Lung microvascular endothelial cell (primary cell): ENCODE data around the gene ST6GALNAC3. TPM values are rescaled to one million over a fixed set of nuclear protein-coding genes. Genes with fewer than 3 reads are reported as not detected.
"Not testable (repeated sequence)": the region's sequence is repeated elsewhere in the genome, so short reads cannot be mapped to it uniquely, and the experiment has no call there.

Experiments
- DNase-seq, 2 donors: peaks; one replicate each; pipeline versions ENCODE4 v3.0.0 to v3.0.0-alpha.2; 2010; ENCODE audit warnings: low read depth in 2 of 2
- total RNA-seq: library from RNA; depleted of rRNA; stranded (reverse); fragments of >200 nt; gene quantifications from 2 replicates; pipeline ENCODE4 v1.2.1, GENCODE V29; 2014

Gene ST6GALNAC3
- total RNA-seq, 1 donor from 2014 or later = 41.5 TPM

GRCh38 chr1:76336931-76337371, 262.4 kb downstream of the ST6GALNAC3 start:
- peak in 1 of 2 donors; percentile 9 for DNase-seq

- no peak for DNase-seq
Observed at GRCh38 chr1:76337542-76338219, 263.1 kb downstream of the ST6GALNAC3 start.

DNA sequence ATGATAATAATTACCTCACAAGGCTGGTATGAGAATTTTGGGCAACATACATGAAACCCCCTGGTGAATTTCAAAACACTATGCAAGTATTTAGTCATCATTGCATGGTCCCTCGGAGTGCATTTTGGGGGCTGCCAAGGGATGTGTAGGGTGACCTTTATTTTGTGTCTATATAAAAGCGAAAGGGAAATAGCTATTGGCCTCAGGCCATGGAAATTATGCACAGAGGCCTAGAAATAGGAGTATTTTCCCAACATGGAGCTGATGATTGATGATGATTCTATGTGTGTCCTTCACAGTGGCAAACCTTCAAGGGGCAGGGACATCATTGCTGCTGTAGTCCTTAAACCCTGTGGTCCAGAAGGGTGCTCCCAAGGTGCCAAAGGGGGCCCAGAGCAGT, 265.5 kb downstream of the ST6GALNAC3 start:
- peak in 1 of 2 donors; percentile 56 for DNase-seq

DNA sequence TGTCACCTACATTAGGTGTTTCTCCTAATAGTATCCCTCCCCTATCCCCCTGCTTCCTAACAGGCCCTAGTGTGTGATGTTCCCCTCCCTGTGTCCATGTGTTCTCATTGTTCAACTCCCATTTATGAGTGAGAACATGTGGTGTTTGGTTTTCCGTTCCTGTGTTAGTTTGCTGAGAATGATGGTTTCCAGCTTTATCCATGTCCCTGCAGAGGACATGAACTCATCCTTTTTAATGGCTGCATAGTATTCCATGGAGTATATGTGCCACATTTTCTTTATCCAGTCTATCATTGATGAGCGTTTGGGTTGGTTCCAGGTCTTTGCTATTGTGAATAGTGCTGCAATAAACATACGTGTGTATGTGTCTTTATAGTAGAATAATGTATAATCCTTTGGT, 267.3 kb downstream of the ST6GALNAC3 start:
- DNase-seq = not testable (repeated sequence)

GRCh38 chr1:76343356-76343755, 268.8 kb downstream of the ST6GALNAC3 start:
- peak in 1 of 2 donors; percentile 17 for DNase-seq

DNA sequence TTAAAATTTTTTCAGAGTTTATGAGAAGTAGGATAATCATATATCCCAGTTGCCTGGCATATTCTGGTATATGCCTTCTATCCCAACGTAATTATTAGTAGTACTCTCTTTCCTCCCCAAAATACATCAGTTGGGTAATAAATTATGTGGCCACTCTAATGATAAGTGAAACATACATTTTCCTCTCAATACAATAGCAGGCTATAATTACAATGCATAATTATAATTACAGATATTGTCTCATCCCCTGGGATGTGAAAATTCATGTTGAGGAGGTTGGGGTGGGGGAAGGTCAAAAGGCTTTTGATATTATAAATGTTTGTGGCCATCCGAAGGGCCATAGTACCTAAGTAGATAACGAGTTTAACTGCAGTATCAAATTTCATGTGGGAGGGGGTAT, 277.1 kb downstream of the ST6GALNAC3 start:
- no peak for DNase-seq

GRCh38 chr1:76352741-76353435, 278.3 kb downstream of the ST6GALNAC3 start:
- no peak for DNase-seq

- DNase-seq = no peak
Observed at GRCh38 chr1:76354236-76354635, 279.7 kb downstream of the ST6GALNAC3 start.

DNA sequence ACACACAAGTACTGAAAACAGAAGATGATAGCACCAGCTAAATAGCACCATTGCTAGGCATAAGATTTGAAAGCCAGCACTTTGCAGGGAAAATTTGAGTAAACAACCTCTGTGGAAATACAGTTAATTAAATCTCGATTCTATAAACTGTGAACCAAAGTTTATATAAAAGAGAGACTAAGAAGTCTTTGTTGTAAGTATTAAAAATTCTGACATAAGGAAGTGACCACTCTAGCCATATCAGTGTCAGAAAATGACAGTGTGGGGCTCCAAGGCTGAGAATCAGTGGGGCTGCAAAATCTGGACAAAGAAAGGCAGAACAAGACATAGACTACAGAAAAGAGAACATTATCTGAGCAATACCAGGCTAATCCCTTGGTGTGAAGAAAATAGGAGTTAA, 292.2 kb downstream of the ST6GALNAC3 start:
- DNase-seq = no peak

DNA sequence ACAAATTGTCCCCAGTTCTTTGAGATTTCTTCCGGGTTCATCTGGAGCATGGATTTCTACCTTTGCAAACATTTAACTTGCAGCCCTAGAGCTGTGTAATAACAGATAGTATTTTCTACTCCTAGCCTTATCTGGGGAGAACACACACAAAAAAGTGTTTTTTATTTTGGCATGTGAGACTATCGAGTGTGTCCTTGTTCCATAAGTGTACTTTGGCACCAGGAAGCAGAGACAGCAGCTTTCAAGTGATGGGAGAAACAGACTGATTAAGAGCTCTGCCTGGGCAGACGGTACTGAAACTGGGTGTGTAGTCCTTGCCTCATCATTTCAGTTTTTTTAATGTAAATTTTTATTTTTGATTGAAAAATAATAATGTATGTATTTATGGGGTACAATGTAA, 297.4 kb downstream of the ST6GALNAC3 start:
- no peak for DNase-seq

GRCh38 chr1:76374086-76374485, 299.5 kb downstream of the ST6GALNAC3 start:
- no peak for DNase-seq

DNA sequence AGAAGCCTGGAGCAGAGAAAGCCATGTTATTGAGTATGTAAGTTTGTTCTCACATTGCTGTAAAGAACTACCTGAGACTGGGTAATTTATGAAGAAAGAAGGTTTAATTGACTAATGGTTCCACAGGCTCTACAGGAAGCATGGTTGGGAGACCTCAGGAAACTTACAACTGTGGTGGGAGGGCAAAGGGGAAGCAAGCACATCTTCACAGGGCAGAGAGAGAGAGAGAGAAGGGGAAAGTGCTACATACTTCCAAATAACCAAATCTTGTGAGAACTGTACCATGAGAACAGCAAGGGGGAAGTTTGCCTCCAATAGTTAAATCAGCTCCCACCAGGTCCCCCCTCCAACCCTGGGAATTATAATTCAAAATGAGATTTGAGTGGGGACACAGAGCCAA, 302.7 kb downstream of the ST6GALNAC3 start:
- DNase-seq = no peak

DNA sequence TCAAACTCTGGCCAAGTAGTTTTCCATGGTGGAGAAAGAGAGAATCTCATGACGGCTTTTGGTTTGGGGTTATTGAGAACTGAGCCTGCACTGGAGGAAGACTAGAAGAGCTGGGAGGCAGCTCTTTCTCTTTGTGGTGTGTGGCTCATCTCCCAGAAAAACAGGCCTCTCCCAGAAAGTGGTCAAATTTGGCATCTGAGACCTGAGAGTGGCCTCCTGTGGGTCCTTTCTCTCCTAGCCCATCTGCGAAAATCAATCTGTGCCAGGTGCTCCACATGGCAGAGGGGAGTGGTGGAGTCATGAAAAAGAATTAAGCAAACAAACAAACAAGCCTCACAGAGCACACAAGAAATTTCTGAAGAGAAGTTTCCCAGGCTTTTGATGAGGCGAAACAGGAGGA, 305.0 kb downstream of the ST6GALNAC3 start:
- DNase-seq = no peak

- DNase-seq = no peak
Observed at GRCh38 chr1:76381450-76382097, 307.0 kb downstream of the ST6GALNAC3 start.

DNA sequence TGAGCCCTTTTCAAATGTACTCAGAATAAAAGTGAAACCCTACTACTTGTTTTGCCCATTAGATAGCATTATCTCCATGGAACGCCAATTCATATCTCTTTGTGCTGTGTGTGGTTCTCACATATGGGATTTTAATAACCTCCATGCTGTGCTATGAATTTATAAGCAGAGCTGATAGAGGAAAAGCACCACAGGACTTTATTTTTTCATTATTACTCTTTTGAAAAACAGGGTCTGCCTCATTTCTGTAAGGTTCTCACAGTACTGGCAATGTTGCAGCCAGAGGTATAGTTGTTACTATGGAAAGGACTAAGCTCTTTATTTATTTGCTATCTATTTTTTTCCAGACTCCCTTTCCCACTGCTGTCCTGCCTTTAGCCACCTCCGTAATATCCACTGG, 313.7 kb downstream of the ST6GALNAC3 start:
- no peak for DNase-seq

GRCh38 chr1:76390456-76390855, 315.9 kb downstream of the ST6GALNAC3 start:
- DNase-seq = no peak

GRCh38 chr1:76395059-76395458, 320.5 kb downstream of the ST6GALNAC3 start:
- DNase-seq = no peak

DNA sequence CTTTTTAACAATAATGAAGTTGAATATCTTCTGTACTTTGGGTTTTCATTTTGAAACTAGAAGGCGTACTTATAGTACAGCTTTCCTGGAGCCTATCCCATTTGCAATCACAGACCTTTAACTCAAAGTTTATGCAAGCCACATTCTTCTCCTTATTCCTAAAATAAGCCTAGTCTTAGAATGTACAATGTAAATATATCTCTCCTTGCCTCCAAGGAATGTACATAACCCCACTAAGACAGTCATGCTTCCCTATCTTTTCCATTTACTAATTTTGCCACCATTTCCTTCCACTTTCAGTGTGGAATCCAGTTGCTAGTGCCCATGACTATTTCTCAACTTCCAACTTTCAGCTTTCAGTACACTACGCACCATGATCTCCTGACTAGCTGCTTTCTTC, 327.6 kb downstream of the ST6GALNAC3 start:
- DNase-seq = no peak

DNA sequence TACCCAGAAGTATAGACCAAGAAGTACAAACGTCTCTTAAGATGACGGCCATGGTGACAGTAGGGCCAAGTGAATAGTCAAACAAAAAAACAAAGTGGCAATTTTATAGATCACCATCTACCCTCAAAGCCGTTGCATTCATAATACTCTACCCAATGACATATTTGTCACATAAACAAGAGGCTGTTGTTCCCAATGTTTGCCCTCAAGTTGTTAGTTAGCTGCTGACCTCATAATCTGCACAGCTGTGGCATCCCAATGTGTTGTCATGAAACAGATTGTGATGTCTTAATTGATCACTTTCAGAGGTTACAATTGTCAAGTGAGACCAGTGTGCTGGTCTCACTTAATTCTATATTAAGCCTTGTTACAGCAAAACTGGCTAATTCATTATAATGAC, 333.8 kb downstream of the ST6GALNAC3 start:
- DNase-seq = no peak

GRCh38 chr1:76410499-76410898, 336.0 kb downstream of the ST6GALNAC3 start:
- no peak for DNase-seq

GRCh38 chr1:76418531-76418930, 344.0 kb downstream of the ST6GALNAC3 start:
- no peak for DNase-seq

GRCh38 chr1:76419603-76420002, 345.1 kb downstream of the ST6GALNAC3 start:
- DNase-seq = no peak
